GM06990 (cell line): ENCODE data around the gene ATF3.

Source experiments
- DNase-seq: peaks from one replicate; pipeline ENCODE4 v3.0.0-alpha.2; 2011; ENCODE audit not compliant: insufficient read length; ENCODE audit errors: extremely low read depth
- H3K27me3 ChIP-seq: replicated peaks from 2 replicates; pipeline ENCODE4 v1.6.0; 2011; ENCODE audit warnings: low read length; ENCODE audit not compliant: control insufficient read depth, insufficient read depth
- H3K36me3 ChIP-seq: 2 replicates; pipeline ENCODE4 v1.5.1; 2011; ENCODE audit warnings: low read length; ENCODE audit not compliant: control insufficient read depth, insufficient read depth
- H3K4me3 ChIP-seq: replicated peaks from 2 replicates; pipeline ENCODE4 v1.5.1; 2011; ENCODE audit warnings: low read depth, mild to moderate bottlenecking, control low read depth, low read length
- TF ChIP-seq, protein P1 (sequence below): IDR thresholded peaks from 2 replicates; pipeline ENCODE4 v1.5.1; 2011; ENCODE audit warnings: low read length, control low read depth, mild to moderate bottlenecking, inconsistent platforms; ENCODE audit not compliant: insufficient read depth, poor library complexity, severe bottlenecking

The ATF3 gene

GRCh38 chr1:212607206-212607912, 1.2 kb upstream of the ATF3 start:
- H3K4me3 ChIP-seq, result peak overlapping the region; percentile 86
- no peaks in the 10 kb centered on the region for H3K36me3 ChIP-seq
- H3K27me3 ChIP-seq, result no peaks in the 10 kb centered on the region
- TF ChIP-seq, protein P1, sequence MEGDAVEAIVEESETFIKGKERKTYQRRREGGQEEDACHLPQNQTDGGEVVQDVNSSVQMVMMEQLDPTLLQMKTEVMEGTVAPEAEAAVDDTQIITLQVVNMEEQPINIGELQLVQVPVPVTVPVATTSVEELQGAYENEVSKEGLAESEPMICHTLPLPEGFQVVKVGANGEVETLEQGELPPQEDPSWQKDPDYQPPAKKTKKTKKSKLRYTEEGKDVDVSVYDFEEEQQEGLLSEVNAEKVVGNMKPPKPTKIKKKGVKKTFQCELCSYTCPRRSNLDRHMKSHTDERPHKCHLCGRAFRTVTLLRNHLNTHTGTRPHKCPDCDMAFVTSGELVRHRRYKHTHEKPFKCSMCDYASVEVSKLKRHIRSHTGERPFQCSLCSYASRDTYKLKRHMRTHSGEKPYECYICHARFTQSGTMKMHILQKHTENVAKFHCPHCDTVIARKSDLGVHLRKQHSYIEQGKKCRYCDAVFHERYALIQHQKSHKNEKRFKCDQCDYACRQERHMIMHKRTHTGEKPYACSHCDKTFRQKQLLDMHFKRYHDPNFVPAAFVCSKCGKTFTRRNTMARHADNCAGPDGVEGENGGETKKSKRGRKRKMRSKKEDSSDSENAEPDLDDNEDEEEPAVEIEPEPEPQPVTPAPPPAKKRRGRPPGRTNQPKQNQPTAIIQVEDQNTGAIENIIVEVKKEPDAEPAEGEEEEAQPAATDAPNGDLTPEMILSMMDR, result peak; percentile 1
- DNase-seq, result peak; percentile 63

DNA sequence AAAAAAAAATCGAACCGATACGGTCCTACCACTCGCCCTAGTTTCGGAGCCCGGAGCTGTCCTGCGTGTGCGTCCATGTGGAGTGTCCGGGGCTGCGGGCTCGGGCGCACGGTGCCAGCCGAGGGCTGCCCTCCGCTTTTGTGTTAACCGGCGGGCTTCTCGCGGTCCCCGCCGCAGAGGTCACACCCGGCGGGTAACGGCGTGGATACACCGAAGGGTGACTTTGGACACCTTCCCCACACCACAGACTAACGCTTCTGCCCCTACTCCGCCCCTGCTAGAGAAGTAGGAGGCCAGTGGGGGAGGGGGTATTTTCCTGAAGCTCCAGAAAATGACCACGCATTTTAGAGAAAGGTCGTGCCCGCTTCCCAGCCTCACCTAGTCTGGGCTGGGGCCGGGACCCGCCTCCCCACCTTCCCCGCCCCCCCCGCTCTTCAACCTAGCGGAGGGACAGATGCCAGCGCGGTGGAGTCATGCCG, 609 bp upstream of the ATF3 start:
- Histone ChIP-seq H3K36me3 (no peaks in the 10 kb centered on the region), H3K27me3 (no peaks in the 10 kb centered on the region), H3K4me3 (peak overlapping the region; percentile 86)
- DNase-seq, result peak; percentile 61
- TF ChIP-seq, protein P1, result no peak

DNA sequence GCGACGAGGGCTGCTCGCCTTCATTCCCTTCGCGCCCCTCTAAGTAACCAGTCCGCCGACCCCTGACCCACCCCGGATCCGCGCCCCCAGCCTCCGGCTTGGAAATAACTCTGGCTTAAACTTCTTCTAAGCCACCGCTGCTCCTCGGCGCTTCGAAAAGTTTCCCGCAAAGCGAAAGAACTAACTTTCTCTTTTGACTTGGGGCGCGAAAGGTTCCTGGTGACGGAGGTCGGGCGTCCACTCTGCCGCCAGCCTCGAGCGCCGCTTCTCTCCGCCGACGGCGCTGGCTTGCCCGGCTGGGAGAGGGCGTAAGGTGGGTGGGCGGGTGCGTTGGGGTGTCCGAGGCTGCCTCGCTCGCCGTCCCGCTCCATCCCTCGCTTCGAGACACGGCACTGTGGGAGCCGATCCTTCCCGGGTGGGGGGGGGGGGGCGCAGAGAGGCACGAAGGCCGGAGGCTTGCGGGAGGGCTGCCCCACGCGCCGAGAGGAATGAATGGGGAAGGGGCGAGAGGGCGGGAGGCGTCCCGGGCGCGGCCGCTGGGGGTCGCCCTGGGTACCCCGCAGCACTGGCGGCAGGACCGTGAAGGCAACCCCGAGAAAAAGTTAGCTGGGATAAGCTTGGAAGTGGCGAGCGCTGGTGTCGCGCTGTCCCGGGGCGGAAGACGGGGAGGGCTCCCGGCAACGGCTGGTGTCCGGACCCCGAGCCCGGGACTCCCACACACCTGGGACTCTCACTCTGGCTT, 569 bp downstream of the ATF3 start:
- Histone ChIP-seq H3K4me3 (peak overlapping the region; percentile 86), H3K36me3 (no peaks in the 10 kb centered on the region), H3K27me3 (no peaks in the 10 kb centered on the region)
- DNase-seq, result peak; percentile 73
- TF ChIP-seq, protein P1, result peak; percentile 72

DNA sequence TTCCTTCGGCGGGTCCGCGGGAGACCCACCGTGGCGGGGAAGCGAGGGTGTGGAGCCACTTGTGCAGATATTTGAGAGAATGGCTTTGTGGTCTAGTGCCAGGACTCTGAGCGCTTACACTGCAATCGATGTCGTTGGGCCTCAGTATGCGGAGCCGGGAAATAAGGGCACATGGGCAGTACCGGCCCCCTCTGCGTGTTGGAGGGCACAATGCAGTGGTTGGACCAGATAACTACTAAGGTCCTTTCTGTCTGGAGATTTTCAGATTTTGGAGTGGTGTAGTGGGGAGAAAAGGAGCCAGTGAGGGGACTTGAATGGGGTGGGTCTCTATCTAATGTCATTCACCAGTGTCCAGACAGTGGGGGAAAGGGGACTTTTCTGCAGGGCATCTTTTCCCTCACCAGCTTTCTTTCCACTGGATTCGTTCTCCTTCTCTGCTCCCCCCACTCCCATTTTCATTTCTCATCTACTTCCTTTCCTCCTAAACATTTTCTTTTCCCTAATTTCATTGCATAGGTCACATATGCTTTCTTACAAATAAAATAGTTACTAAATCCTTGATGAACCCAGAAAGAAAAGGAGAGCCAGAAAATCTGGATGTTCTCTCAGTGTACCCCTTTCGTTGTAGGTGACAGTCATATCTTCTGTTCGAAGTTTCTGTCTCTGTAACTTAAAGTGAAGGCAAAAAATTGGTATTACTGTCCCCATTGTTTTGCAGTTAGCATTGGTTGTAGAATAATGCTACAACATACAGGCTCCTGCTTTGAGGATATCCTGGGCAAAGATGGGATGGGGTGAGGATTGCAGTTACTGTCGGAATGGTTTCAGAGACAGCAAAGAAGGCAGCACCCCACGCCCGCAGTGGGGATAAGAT, 1.4 kb downstream of the ATF3 start:
- DNase-seq, result no peak
- H3K27me3 ChIP-seq, result no peaks in the 10 kb centered on the region
- TF ChIP-seq, protein P1, result no peak
- H3K36me3 ChIP-seq, result no peaks in the 10 kb centered on the region; the same call in 1 of the 2 replicates
- H3K4me3 ChIP-seq, result peak overlapping the region; percentile 86

GRCh38 chr1:212610575-212610967, 2.0 kb downstream of the ATF3 start:
- DNase-seq, result no peak
- Histone ChIP-seq H3K27me3 (no peaks in the 10 kb centered on the region), H3K36me3 (peaks cover 6% of the 10 kb centered on the region), H3K4me3 (peak overlapping the region; percentile 86)
- TF ChIP-seq, protein P1, result no peak
